ENCODE measurements around the gene KHDC4.

DNA sequence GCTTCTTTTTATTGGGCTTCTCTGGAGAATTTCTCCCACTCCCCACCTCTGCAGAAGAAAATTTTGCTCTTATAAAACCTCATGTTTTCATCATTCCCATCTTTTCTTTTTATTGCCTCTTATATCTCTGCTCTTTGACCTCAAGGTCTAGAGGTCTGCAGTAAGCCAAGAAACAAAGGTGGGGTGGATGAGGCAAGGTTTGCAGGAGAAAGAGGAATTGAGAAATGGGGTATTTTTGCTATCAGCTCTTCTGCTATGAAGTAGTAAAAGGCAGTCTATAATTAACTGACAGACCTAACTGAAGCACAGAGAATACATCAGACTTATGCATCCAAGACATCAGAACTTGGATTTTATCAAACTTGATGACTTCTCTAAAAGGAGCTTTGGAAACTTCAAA, 52.0 kb downstream of the KHDC4 start:
- TF ChIP-seq, protein P1, sequence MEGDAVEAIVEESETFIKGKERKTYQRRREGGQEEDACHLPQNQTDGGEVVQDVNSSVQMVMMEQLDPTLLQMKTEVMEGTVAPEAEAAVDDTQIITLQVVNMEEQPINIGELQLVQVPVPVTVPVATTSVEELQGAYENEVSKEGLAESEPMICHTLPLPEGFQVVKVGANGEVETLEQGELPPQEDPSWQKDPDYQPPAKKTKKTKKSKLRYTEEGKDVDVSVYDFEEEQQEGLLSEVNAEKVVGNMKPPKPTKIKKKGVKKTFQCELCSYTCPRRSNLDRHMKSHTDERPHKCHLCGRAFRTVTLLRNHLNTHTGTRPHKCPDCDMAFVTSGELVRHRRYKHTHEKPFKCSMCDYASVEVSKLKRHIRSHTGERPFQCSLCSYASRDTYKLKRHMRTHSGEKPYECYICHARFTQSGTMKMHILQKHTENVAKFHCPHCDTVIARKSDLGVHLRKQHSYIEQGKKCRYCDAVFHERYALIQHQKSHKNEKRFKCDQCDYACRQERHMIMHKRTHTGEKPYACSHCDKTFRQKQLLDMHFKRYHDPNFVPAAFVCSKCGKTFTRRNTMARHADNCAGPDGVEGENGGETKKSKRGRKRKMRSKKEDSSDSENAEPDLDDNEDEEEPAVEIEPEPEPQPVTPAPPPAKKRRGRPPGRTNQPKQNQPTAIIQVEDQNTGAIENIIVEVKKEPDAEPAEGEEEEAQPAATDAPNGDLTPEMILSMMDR (IDR thresholded peaks at IDR 0.05 in 4 of 5, conservative IDR thresholded peaks at IDR 0.05 in 1 of 5) = no peak
- TF ChIP-seq POLR2A (IDR thresholded peaks at IDR 0.05) = no peak
